Loucy (cell line): Measurements from ENCODE around the gene MAN1B1.

Experiments used
- EZH2phosphoT487 ChIP-seq: fragments of 200-600 bp; IDR thresholded peaks from 2 replicates; pipeline ENCODE4 v1.6.1; 2018; ENCODE audit warnings: antibody characterized with exemption, mild to moderate bottlenecking, moderate library complexity, borderline replicate concordance
- TF ChIP-seq, protein P1 (sequence below): fragments of 200-600 bp; sonication (generic); conservative IDR thresholded peaks from 2 replicates; pipeline ENCODE4 v1.5.1; 2014; ENCODE audit warnings: mild to moderate bottlenecking, antibody characterized with exemption, low read length

DNA sequence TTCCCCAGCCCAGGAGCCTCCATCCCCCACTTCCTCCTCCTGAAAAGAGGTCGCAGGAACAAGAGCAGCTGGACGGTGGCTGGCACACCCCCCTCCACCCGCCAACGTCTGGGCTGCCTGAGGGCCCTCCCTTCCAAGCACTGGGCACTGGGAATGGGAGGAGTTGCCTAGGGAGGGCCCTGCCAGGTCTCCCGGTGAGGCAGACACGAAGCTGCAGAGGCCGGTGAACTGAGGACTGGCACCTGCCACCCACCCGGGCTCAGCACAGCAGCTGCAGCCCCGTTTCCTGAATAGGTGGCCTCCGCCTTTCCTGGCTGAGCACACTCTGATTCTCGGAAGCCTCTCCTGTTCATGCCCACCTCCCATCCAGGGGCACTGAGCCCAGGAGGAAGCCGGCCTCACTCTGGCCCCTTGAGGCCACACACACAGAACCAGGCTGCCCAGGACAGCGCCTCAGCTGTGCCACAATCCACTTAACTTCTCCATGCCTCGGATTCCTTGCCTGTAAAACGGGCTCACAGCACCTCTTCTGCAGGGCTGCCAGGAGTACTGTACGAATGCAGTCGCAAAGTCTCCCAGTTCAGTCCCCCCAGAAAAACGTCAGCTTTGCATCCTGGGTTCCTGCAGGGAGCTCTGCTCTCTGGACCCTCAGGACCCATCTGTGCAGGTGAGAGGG, 42.1 kb upstream of the MAN1B1 start:
- TF ChIP-seq, protein P1, sequence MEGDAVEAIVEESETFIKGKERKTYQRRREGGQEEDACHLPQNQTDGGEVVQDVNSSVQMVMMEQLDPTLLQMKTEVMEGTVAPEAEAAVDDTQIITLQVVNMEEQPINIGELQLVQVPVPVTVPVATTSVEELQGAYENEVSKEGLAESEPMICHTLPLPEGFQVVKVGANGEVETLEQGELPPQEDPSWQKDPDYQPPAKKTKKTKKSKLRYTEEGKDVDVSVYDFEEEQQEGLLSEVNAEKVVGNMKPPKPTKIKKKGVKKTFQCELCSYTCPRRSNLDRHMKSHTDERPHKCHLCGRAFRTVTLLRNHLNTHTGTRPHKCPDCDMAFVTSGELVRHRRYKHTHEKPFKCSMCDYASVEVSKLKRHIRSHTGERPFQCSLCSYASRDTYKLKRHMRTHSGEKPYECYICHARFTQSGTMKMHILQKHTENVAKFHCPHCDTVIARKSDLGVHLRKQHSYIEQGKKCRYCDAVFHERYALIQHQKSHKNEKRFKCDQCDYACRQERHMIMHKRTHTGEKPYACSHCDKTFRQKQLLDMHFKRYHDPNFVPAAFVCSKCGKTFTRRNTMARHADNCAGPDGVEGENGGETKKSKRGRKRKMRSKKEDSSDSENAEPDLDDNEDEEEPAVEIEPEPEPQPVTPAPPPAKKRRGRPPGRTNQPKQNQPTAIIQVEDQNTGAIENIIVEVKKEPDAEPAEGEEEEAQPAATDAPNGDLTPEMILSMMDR = no peak
- TF ChIP-seq EZH2phosphoT487 = no peak
